OCI-LY7 (cell line): Measurements from ENCODE around the gene TRPM8.

Experiments
- EZH2phosphoT487 ChIP-seq: fragments of 200-600 bp; sonication (generic); IDR thresholded peaks from 2 replicates; pipeline ENCODE4 v1.6.1; 2018; ENCODE audit warnings: low read depth, borderline replicate concordance, mild to moderate bottlenecking, mixed run types, antibody characterized with exemption, low read length, moderate library complexity, mixed read lengths
- TF ChIP-seq, protein P1 (sequence below): fragments of 200-600 bp; sonication (generic); conservative IDR thresholded peaks from 2 replicates; pipeline ENCODE4 v1.5.1; 2014; ENCODE audit warnings: mild to moderate bottlenecking, antibody characterized with exemption, low read length, moderate library complexity, mixed read lengths

DNA sequence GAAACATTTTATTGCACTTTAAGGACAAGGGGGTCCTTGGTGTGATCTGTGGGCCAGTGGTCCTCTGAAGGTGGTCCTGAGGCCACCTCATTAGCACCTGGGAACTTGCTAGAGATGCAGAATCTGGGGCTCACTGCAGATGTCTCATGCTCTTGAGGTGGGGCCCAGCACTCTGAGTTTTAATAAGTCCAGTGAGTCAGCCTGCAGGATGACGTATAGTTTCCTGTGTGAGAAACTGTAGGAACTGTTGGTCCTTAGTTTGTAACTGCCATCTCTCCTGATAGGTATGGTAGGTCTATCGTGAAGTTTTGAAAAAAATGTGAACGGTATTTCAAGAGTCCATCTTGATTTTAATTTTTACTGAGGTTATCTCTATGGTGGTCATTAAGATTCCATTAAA, 2.8 kb downstream of the TRPM8 start:
- TF ChIP-seq, protein P1, sequence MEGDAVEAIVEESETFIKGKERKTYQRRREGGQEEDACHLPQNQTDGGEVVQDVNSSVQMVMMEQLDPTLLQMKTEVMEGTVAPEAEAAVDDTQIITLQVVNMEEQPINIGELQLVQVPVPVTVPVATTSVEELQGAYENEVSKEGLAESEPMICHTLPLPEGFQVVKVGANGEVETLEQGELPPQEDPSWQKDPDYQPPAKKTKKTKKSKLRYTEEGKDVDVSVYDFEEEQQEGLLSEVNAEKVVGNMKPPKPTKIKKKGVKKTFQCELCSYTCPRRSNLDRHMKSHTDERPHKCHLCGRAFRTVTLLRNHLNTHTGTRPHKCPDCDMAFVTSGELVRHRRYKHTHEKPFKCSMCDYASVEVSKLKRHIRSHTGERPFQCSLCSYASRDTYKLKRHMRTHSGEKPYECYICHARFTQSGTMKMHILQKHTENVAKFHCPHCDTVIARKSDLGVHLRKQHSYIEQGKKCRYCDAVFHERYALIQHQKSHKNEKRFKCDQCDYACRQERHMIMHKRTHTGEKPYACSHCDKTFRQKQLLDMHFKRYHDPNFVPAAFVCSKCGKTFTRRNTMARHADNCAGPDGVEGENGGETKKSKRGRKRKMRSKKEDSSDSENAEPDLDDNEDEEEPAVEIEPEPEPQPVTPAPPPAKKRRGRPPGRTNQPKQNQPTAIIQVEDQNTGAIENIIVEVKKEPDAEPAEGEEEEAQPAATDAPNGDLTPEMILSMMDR: no peak
- no peak for TF ChIP-seq EZH2phosphoT487
